ENCODE measurements around the gene MEAF6. TPM values are rescaled to one million over a fixed set of nuclear protein-coding genes. Genes with fewer than 3 reads are reported as not detected.

Gene MEAF6
- total and polyA plus RNA-seq, 4 donors: 42.4 to 54.1 (median 50.4) TPM

GRCh38 chr1:37557402-37557801 is 42.8 kb upstream of the MEAF6 start:
- Histone ChIP-seq H3K4me3 (ENCODE audit: low read length in 2 of 2) (no peak overlapping the region), H3K4me1 (ENCODE audit: control insufficient read depth in 1 of 2, insufficient read depth in 2 of 2, low read length in 2 of 2) (peaks cover 0 to 3% of the 10 kb centered on the region in 2 donors), H3K27ac (ENCODE audit: low read depth in 1 of 2, low read length in 2 of 2) (peak overlapping the region in 1 of 2 donors; percentile 22), H3K36me3 (ENCODE audit: control insufficient read depth in 1 of 2, insufficient read depth in 2 of 2, low read length in 1 of 2) (no peaks in the 10 kb centered on the region), H3K27me3 (ENCODE audit: control insufficient read depth in 1 of 2, insufficient read depth in 2 of 2, low read length in 1 of 2) (no peaks in the 10 kb centered on the region), H3K9me3 (ENCODE audit: control insufficient read depth, low read length) (no peaks in the 10 kb centered on the region)
- DNase-seq: no peak
- intact Hi-C loops (cut with DNase I): loop anchor here in 1 of 2 donors (5.0 to 10.0 kb wide), 2 partner anchors 35 to 83 kb away; partner anchors contain the start of gene ZC3H12A
- no peak for ATAC-seq (ENCODE audit: low FRiP score)
- 76 to 85% methylated on average over 3 of the region's 3 CpGs for WGBS, 2 donors

GRCh38 chr1:37556712-37557196 is 42.2 kb upstream of the MEAF6 start, which contains the start of gene DNALI1:
Gene DNALI1, plus strand, starts transcription at chr1:37556940. Its CDS starts 55 bp downstream, at chr1:37556995.
- H3K36me3 ChIP-seq (ENCODE audit: control insufficient read depth in 1 of 2, insufficient read depth in 2 of 2, low read length in 1 of 2): no peaks in the 10 kb centered on the region
- intact Hi-C loops (cut with DNase I): loop anchor here in 1 of 2 donors (5.0 to 10.0 kb wide), 2 partner anchors 36 to 82 kb away; partner anchors contain the start of gene ZC3H12A
- DNase-seq (peak; percentile 87 to 94), ATAC-seq (ENCODE audit: low FRiP score) (peak; percentile 91)
- H3K4me1 ChIP-seq (ENCODE audit: control insufficient read depth in 1 of 2, insufficient read depth in 2 of 2, low read length in 2 of 2): peaks cover 0 to 3% of the 10 kb centered on the region in 2 donors
- no peaks in the 10 kb centered on the region for H3K27me3 ChIP-seq (ENCODE audit: control insufficient read depth in 1 of 2, insufficient read depth in 2 of 2, low read length in 1 of 2)
- WGBS, 2 donors: 4 to 6% methylated on average over 31 of the region's 31 CpGs
- H3K27ac ChIP-seq (ENCODE audit: low read depth in 1 of 2, low read length in 2 of 2): peak within 1 kb of the TSS in 1 of 2 donors; percentile 22
- no peak within 1 kb of the TSS for H3K4me3 ChIP-seq (ENCODE audit: low read length in 2 of 2)
- H3K9me3 ChIP-seq (ENCODE audit: control insufficient read depth, low read length): no peaks in the 10 kb centered on the region

GRCh38 chr1:37553927-37554808 is 39.6 kb upstream of the MEAF6 start, which contains the start of gene SNIP1:
Gene SNIP1, minus strand, starts transcription at chr1:37554293. Its CDS starts 64 bp downstream, at chr1:37554229.
- H3K27ac ChIP-seq (ENCODE audit: low read depth in 1 of 2, low read length in 2 of 2): peak within 1 kb of the TSS in 1 of 2 donors; percentile 45
- H3K4me1 ChIP-seq (ENCODE audit: control insufficient read depth in 1 of 2, insufficient read depth in 2 of 2, low read length in 2 of 2): peaks cover 0 to 3% of the 10 kb centered on the region in 2 donors
- no peaks in the 10 kb centered on the region for H3K27me3 ChIP-seq (ENCODE audit: control insufficient read depth in 1 of 2, insufficient read depth in 2 of 2, low read length in 1 of 2)
- intact Hi-C loops (cut with DNase I): loop anchor here in 1 of 2 donors (10.0 kb wide), 1 partner anchor 79 kb away; the partner anchor contains the start of gene ZC3H12A
- H3K4me3 ChIP-seq (ENCODE audit: low read length in 2 of 2): peak within 1 kb of the TSS; percentile 24 to 98
- H3K9me3 ChIP-seq (ENCODE audit: control insufficient read depth, low read length): no peaks in the 10 kb centered on the region
- 13 to 16% methylated on average over 49 to 54 of the region's 54 CpGs for WGBS, 2 donors
- H3K36me3 ChIP-seq (ENCODE audit: control insufficient read depth in 1 of 2, insufficient read depth in 2 of 2, low read length in 1 of 2): no peaks in the 10 kb centered on the region
- ATAC-seq (ENCODE audit: low FRiP score) (peak; percentile 95), DNase-seq (peak; percentile 94 to 95)

GRCh38 chr1:37553598-37553926 is 39.0 kb upstream of the MEAF6 start:
- intact Hi-C loops (cut with DNase I): loop anchor here in 1 of 2 donors (10.0 kb wide), 1 partner anchor 79 kb away; the partner anchor contains the start of gene ZC3H12A
- Histone ChIP-seq H3K9me3 (ENCODE audit: control insufficient read depth, low read length) (no peaks in the 10 kb centered on the region), H3K27me3 (ENCODE audit: control insufficient read depth in 1 of 2, insufficient read depth in 2 of 2, low read length in 1 of 2) (no peaks in the 10 kb centered on the region), H3K4me3 (ENCODE audit: low read length in 2 of 2) (peak overlapping the region; percentile 24 to 98), H3K4me1 (ENCODE audit: control insufficient read depth in 1 of 2, insufficient read depth in 2 of 2, low read length in 2 of 2) (peaks cover 0 to 3% of the 10 kb centered on the region in 2 donors), H3K27ac (ENCODE audit: low read depth in 1 of 2, low read length in 2 of 2) (peak overlapping the region in 1 of 2 donors; percentile 45), H3K36me3 (ENCODE audit: control insufficient read depth in 1 of 2, insufficient read depth in 2 of 2, low read length in 1 of 2) (no peaks in the 10 kb centered on the region)
- DNase-seq: no peak
- 2 to 5% methylated on average over 11 of the region's 11 CpGs for WGBS, 2 donors
- ATAC-seq (ENCODE audit: low FRiP score): no peak

- ATAC-seq (ENCODE audit: low FRiP score) (no peak), DNase-seq (no peak)
- Histone ChIP-seq H3K27me3 (ENCODE audit: control insufficient read depth in 1 of 2, insufficient read depth in 2 of 2, low read length in 1 of 2) (no peaks in the 10 kb centered on the region), H3K4me3 (ENCODE audit: low read length in 2 of 2) (no peak overlapping the region), H3K36me3 (ENCODE audit: control insufficient read depth in 1 of 2, insufficient read depth in 2 of 2, low read length in 1 of 2) (peaks cover 0 to 3% of the 10 kb centered on the region in 2 donors), H3K27ac (ENCODE audit: low read depth in 1 of 2, low read length in 2 of 2) (no peak overlapping the region), H3K4me1 (ENCODE audit: control insufficient read depth in 1 of 2, insufficient read depth in 2 of 2, low read length in 2 of 2) (peaks cover 0 to 3% of the 10 kb centered on the region in 2 donors), H3K9me3 (ENCODE audit: control insufficient read depth, low read length) (no peaks in the 10 kb centered on the region)
- intact Hi-C loops (cut with DNase I): no loop called here
- WGBS, 2 donors: 73 to 78% methylated on average over 6 of the region's 6 CpGs
Observed at GRCh38 chr1:37549341-37549740, 34.8 kb upstream of the MEAF6 start.

- H3K27ac ChIP-seq (ENCODE audit: low read depth in 1 of 2, low read length in 2 of 2): no peak overlapping the region
- WGBS, 2 donors: 80 to 86% methylated on average over 5 of the region's 5 CpGs
- H3K9me3 ChIP-seq (ENCODE audit: control insufficient read depth, low read length): no peaks in the 10 kb centered on the region
- DNase-seq: peak in 1 of 2 donors; percentile 5
- peaks cover 2 to 3% of the 10 kb centered on the region in 2 donors for H3K36me3 ChIP-seq (ENCODE audit: control insufficient read depth in 1 of 2, insufficient read depth in 2 of 2, low read length in 1 of 2)
- H3K27me3 ChIP-seq (ENCODE audit: control insufficient read depth in 1 of 2, insufficient read depth in 2 of 2, low read length in 1 of 2): no peaks in the 10 kb centered on the region
- H3K4me3 ChIP-seq (ENCODE audit: low read length in 2 of 2): no peak overlapping the region
- ATAC-seq (ENCODE audit: low FRiP score): no peak
- intact Hi-C loops (cut with DNase I): no loop called here
- no peaks in the 10 kb centered on the region for H3K4me1 ChIP-seq (ENCODE audit: control insufficient read depth in 1 of 2, insufficient read depth in 2 of 2, low read length in 2 of 2)
Observed at GRCh38 chr1:37545019-37545418, 30.5 kb upstream of the MEAF6 start.

GRCh38 chr1:37544530-37544929 is 30.0 kb upstream of the MEAF6 start:
- Histone ChIP-seq H3K4me1 (ENCODE audit: control insufficient read depth in 1 of 2, insufficient read depth in 2 of 2, low read length in 2 of 2) (no peaks in the 10 kb centered on the region), H3K4me3 (ENCODE audit: low read length in 2 of 2) (no peak overlapping the region), H3K27ac (ENCODE audit: low read depth in 1 of 2, low read length in 2 of 2) (no peak overlapping the region), H3K27me3 (ENCODE audit: control insufficient read depth in 1 of 2, insufficient read depth in 2 of 2, low read length in 1 of 2) (no peaks in the 10 kb centered on the region), H3K36me3 (ENCODE audit: control insufficient read depth in 1 of 2, insufficient read depth in 2 of 2, low read length in 1 of 2) (peaks cover 3% of the 10 kb centered on the region in 2 donors), H3K9me3 (ENCODE audit: control insufficient read depth, low read length) (no peaks in the 10 kb centered on the region)
- ATAC-seq (ENCODE audit: low FRiP score) (no peak), DNase-seq (peak in 1 of 2 donors; percentile 68)
- 96 to 97% methylated on average over 21 of the region's 21 CpGs for WGBS, 2 donors
- intact Hi-C loops (cut with DNase I): no loop called here

GRCh38 chr1:37540036-37540785 is 25.6 kb upstream of the MEAF6 start:
- Histone ChIP-seq H3K9me3 (ENCODE audit: control insufficient read depth, low read length) (no peaks in the 10 kb centered on the region), H3K36me3 (ENCODE audit: control insufficient read depth in 1 of 2, insufficient read depth in 2 of 2, low read length in 1 of 2) (peaks cover 3 to 8% of the 10 kb centered on the region in 2 donors), H3K27ac (ENCODE audit: low read depth in 1 of 2, low read length in 2 of 2) (no peak overlapping the region), H3K4me3 (ENCODE audit: low read length in 2 of 2) (no peak overlapping the region), H3K27me3 (ENCODE audit: control insufficient read depth in 1 of 2, insufficient read depth in 2 of 2, low read length in 1 of 2) (no peaks in the 10 kb centered on the region), H3K4me1 (ENCODE audit: control insufficient read depth in 1 of 2, insufficient read depth in 2 of 2, low read length in 2 of 2) (no peaks in the 10 kb centered on the region)
- WGBS, 2 donors: 94 to 96% methylated on average over 30 of the region's 30 CpGs
- ATAC-seq (ENCODE audit: low FRiP score) (no peak), DNase-seq (peak in 1 of 2 donors; percentile 56)
- intact Hi-C loops (cut with DNase I): no loop called here
